NCI-H446 treated with DMSO at 0.1 percent for 48 hours (cell line): ENCODE measurements around the gene SLC1A7.

ENCODE experiments used
- DNase-seq: peaks from one replicate; lab custom pipeline; 2025; lab: John Stamatoyannopoulos, UW

The SLC1A7 gene

DNA sequence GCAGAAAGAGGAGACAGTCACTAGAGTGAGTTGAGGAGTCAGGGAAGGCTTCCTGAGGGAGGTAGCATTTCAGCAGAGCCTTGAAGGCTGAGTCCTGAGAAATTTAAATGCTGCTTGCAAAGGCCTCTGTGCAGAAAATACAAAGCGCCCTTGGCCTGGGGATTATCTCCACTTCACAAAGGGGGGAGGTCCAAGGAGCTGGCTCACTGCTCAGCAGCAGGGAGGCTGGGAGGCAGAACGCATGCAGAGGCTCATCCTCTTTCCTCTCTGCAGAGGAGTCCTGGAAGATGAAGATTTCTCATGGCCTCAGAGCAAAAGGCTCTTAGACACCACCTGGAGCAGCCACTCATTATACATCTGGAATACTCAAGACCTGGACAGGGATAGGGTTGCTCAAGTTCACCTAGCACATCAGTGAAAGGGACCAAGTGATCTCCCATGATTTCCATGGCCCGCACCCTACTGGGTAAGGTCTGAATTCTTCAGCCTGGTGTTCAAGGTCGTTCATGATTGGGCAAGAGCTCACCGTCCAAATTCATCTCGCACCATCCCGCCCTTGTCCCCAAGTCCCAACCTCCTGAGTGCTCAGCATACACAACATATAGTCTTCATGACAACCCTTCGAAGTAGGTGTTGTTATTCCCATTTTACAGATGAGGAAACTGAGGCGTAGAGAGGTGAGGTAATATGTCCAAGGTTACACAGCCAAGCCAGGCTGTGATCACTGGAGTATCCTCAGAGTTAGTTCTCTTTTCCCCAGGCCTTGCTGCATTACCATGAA is 9.0 kb downstream of the SLC1A7 start:
- no peak for DNase-seq

DNA sequence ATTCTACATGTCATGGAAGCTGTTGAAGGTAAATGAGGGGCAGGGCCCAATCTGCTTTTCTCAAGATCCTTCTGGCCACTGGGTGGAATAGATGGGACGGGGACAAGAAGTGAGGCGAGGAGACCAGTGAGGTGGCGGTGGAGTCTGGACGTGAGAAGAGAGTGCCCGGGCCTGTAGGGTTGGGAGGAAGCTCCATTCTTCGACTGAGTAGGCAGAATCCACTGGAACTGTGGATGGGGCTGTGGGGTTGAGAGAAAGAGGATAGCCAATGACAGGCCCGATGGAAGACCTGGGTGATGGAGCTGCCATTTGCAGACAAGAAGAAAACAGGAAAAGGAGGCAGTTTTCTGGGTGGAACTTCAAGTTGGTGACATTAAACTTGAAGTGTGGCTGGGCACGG is 10.3 kb downstream of the SLC1A7 start:
- no peak for DNase-seq

DNA sequence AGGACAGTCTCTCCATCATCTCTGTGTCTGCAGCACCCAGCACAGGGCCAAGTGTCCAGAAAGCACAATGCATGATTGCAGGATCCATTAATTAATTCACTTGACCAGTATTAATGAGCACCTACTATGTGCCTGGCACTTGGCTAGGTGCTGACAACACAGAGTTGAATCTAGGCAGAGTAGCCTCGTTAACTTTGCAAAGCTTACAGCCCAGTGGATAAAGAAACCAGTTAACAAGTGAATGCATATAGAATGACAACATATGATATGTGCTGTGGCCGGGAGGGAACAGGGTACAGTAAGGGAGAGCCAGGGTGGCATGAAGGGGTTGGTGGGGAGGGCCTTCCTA is 10.9 kb downstream of the SLC1A7 start:
- no peak for DNase-seq

- DNase-seq: no peak
Observed at GRCh38 chr1:53130878-53131589, 11.4 kb downstream of the SLC1A7 start.

GRCh38 chr1:53130598-53130877 is 11.9 kb downstream of the SLC1A7 start:
- DNase-seq: no peak

DNA sequence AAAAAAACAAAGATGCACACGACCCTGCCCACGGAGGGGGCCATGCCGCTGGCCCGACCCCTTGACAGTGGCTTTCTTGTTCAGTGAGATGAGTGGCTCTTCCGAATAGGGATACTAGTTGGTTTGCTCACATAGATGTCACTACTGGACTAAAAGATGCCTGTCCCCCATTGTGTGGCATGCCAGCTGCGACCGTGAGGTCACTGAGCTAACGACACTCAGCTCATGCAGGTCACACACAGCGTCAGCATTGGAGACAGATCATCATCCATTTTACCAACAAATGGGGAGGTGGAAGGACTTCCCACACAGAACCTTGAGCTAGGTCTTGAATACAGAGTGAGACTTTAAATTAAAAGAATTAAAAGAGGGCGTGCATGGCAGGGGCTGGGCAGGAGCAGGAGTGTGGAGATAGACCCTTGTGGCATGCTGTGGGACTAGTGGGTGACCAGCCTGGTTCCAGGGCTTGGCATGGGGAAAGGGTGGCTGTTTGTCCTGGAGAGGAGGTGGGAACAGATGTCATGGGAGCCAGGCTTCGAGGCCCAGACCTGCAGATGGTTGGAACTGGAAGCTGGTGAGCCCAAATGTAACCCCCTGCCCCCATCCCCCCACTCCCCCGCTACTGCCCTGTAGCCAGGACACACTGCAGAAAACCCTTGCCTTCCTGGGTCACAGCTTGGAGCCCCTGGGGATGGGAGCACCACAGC is 12.4 kb downstream of the SLC1A7 start:
- DNase-seq: no peak

DNA sequence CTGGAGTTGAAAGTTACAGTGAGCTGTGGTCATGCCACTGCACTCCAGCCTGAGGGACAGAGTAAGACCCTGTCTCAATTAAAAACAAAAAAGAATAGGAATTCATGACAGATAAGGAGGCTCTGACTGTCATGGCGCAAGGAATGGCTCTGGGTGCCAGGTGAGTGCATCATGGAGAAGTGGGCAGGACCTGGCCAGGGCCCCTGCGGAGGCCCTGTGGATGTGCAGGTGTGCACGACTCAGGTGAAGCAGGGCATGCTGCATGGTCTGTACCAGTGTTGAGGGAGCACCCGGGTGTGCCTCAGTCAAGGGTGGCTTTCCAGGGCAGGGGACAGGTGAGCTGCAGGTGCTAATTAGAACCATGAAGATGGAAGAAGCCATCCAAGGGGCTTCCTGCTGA is 14.0 kb downstream of the SLC1A7 start:
- no peak for DNase-seq

GRCh38 chr1:53127546-53127945 is 14.9 kb downstream of the SLC1A7 start:
- DNase-seq: no peak

GRCh38 chr1:53126495-53126894 is 15.9 kb downstream of the SLC1A7 start:
- DNase-seq: no peak

DNA sequence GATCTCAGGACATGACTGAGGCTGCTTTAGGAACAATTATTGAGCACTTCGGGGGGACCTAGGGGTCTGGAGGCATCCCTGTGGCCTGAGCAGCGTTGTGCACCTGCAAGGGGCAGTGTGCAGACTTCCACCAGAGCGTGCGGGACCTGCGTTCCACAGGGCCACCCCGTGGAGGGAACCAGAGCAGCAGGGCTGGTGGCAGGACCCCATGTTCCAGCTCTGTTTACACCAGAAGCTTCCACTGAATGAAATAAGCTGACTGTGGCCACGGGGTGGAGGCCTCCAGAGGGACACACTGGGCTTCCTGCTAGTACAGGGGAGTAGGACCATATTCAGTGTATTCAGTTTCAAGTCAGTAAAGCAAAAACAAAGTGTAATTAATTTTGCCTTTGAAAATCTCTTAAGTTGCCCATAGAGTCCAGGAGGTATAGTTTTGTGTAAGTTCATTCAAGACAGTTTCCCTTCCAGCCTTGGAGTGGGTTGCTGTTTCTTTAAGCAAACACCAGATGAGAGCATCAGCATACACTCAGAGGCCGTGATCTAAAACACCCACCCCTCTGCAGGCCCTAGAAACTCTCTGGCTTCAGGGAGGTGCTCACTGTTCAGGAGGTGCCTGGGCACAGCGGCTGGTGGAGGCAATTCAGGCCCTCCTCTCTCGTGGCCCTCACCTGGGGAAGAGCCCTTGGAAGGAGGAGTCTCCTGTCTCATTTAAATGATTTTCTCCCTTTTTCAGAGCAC is 16.6 kb downstream of the SLC1A7 start:
- DNase-seq: no peak

- DNase-seq: no peak
Observed at GRCh38 chr1:53125122-53125521, 17.3 kb downstream of the SLC1A7 start.

DNA sequence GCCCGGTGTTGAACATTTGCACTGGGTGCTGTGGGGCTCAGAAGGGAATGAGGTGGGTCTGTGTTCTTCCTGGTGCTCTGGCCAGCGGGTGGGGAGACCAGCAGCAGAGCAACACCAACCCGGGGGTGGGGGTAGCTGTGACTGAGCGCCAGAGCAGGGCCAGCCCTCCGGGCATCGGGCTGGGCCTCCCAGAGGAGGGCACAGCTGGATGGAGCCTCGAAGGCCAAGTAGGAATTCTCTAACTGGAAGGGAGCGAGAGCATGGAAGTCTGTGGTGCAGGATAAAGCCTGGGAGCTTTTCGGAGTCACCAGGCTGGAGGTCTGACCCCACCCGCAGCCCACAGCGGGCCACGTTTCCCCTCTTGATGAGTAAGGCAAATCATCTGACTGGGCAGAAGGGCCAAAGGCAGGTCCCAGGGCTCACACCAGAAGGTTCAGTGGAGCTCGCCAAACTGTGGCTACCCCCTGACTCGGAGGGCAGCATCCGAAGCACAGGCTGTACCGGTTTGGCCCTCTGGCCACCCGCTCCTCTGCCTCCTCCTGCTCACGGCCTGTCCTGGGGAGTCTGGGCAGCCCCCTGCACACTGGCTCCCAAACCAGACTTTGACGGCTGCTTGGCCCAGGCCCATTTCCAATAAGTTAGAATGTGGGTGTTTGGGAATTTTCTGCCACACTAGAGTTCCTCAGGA is 18.8 kb downstream of the SLC1A7 start:
- DNase-seq: no peak

- DNase-seq: no peak
Observed at GRCh38 chr1:53122961-53123413, 19.5 kb downstream of the SLC1A7 start.

DNA sequence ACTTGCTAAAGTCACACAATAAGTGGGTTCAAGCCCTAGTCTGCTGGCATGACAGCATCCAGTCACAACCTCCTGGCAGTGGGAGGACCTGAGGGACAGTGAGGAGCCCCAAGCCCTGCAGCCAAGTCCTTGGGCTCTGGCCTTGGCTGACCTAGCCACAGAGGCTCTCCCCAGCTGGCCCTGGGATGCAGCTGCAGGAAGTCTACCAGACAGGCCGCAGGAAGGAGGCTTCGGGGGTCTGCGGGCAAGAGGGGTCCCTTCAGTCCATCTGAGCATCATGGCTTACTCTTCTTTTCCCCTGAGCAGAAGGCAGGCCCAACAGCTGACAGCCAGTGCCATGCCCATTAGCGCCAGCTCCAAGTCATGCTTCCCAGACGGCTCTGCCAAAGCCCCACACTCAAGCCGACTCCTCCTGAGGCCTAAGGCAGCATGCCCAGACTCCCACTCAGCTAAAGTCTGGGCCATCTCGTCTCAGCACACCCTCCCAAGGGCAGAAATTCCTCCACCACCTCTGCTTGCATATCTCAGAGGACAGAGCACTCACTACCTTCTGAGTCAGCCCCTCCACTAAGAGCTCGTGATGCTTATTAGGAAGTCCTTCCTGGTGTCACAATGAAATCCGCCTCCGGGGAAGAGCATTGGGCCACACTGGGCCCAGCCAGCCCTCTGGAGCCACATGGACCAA is 20.1 kb downstream of the SLC1A7 start:
- peak; percentile 70 for DNase-seq

DNA sequence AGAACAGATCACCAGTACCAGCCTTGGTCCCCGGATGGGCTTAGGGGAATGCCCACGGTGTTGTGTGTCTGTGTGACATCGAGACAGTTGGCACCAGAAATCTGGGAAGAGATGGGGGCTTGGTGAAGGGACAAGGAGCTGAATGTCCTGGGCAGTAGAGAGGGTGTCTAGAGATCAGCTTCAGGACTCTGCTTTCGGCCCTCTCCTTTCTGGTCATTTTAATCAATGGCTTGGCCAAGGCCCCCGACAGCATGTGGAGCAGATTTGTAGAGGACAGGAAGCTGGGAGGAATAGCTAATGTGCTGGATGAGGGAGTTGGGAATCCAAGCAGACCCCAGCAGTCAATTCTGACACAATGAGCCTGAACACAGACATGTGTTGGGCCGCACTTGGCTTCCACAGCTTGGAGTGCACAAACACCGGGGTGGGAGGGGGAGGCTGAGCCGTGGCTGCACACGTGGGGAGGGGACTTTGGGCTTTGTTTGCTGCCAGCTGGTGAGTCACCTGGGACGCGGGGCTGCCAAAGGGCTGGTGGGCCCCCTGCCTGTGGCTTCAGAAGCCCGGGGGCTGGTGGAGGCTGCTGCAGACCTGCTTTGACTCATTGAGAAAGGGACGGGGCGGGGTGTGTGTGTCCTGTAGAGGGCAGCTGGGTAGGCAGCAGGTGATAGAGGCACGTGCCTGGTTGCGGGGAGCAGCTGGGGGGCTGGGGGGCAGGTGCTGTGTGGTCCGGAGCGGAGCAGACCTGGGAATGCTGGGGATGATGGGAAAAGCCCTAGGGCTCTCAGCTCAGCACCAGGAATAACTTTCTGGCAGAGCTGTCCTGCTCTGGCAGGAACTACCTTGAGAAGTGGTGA is 20.9 kb downstream of the SLC1A7 start:
- peak; percentile 81 for DNase-seq

DNA sequence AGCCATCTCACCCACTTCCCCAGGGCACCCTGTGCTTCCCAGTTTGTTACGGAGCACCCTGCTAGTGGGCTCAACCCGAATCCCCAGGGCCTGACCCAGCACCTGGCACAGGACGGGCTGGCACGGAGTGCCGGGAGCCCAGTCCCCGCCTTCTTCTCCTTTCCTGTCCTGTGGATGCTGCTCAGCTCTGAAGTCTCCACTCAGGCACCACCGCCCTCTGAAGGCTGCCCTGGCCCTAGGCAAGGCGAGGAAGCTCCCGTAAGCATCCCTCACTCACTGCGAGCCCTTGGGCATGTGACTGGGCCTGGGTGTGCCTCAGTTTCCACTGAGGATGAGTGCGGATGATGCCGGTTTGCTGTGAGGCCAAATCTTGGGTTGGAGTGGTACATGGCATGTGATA is 21.8 kb downstream of the SLC1A7 start:
- no peak for DNase-seq

DNA sequence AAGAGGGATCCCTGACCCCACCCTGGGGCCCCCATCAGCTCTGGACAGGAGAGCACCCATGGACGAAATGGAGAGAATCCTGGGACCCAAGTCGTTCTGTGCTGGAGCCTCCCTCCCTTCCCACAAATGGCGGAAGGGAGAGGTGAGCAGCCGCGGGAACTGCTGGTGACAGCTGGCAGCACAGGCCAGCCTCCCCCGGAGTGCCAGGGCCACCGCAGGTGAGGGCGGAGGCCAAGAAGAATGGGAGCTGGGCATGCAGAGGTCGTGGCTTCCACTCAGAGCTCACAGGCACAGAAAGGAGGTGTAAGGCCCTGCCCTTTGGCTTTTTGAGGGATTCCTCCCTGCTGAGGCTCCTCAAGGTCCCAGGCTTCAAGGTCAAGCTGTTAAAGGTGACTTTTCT is 24.6 kb downstream of the SLC1A7 start:
- DNase-seq: no peak

DNA sequence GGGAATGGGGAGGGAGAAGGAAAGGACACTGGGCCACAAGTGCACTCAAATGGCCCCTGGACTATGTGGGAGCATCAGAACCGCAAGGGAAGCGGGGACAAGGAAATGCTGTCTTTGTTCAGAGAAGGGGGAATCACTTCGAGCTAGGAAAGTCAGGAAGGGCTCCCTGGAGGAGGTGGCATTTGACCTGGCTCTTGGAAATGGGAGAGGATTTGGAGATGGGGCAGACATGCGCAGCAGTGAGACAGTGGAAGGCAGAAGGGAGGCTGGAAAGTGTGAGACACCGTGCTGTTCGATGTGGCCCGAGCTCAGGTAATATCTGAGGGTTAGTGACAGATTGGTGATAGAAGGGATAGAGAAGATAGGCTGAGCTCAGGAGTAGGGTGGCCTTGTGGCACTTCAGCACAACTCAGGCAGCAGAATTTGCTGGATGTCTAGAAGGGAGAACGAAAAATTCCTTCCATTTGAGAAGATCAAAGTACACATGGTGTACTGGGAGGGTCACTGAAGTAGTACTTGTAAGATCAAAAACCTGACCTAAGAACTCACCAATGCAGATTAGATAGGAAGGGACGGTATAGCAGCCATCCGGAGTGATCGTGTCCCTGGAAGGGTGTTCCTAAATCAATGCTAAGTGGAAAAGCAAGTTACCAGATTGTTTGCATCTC is 25.4 kb downstream of the SLC1A7 start:
- no peak for DNase-seq

DNA sequence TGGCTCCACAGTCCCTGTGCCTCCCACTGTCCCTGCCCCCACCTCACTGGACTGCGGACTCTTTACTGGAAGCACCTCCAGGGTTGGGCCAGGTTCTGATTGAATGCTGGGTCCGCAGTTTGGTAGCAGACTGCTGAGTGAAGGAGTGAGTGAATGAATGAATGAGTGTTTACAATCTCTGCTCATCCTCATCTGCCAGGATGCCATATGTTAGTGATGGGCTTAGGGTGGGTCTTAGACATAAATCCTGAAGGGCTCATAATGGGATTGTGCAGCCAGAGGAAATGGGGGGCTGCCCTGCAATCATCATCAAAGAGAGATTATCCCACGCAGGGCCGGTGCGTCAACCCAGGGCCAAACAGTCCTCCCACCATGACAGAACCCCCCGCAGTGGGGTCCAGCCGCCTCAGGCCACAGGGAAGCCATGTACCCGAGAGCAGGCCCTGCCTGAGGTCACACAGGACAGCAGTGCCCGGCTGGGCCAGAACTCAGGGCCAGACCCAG is 26.1 kb downstream of the SLC1A7 start:
- DNase-seq: no peak
